HFFc6 (cell line): ENCODE measurements around the gene ECT2. TPM values are rescaled to one million over a fixed set of nuclear protein-coding genes. Genes with fewer than 3 reads are reported as not detected.

Experiments used
- DNase-seq: peaks from one replicate; pipeline ENCODE4 v3.0.0-alpha.2; 2018
- H3K27ac Mint-ChIP-seq: 2 replicates; pipeline ENCODE4 v1.8.0; 2020; ENCODE audit warnings: mild to moderate bottlenecking, mixed read lengths
- H3K27me3 Mint-ChIP-seq: 2 replicates; pipeline ENCODE4 v1.8.0; 2021; ENCODE audit warnings: mild to moderate bottlenecking, moderate library complexity, mixed read lengths; ENCODE audit not compliant: insufficient read depth
- H3K36me3 Mint-ChIP-seq: 2 replicates; pipeline ENCODE4 v1.8.0; 2021; ENCODE audit warnings: low read depth, mixed read lengths
- H3K4me1 Mint-ChIP-seq: 2 replicates; pipeline ENCODE4 v1.8.0; 2020; ENCODE audit warnings: low read depth, mixed read lengths
- H3K4me3 Mint-ChIP-seq: 2 replicates; pipeline ENCODE4 v1.8.0; 2020; ENCODE audit warnings: mild to moderate bottlenecking, moderate library complexity, mixed read lengths
- H3K9me3 Mint-ChIP-seq: 2 replicates; pipeline ENCODE4 v1.8.0; 2020; ENCODE audit warnings: mild to moderate bottlenecking, mixed read lengths
- CTCF ChIP-seq: fragments of 200-600 bp; sonication (generic); IDR thresholded peaks from 2 replicates; pipeline ENCODE4 v1.5.0; 2021; ENCODE audit warnings: antibody characterized with exemption, mild to moderate bottlenecking
- total RNA-seq, 6 experiments: library from RNA; stranded (reverse); fragmentation: NEBNext Ultra II Directional; extraction: Animal tissue kit (Norgen Biotek cat#: 25700); gene quantifications; 2 replicates in 1 of 6; 3 replicates in 5 of 6; pipeline ENCODE4 v1.2.3, GENCODE V29; 2021

The ECT2 gene
- total RNA-seq, 6 experiments from 2014 or later, result 29.1 to 62.4 (median 50.6) TPM

DNA sequence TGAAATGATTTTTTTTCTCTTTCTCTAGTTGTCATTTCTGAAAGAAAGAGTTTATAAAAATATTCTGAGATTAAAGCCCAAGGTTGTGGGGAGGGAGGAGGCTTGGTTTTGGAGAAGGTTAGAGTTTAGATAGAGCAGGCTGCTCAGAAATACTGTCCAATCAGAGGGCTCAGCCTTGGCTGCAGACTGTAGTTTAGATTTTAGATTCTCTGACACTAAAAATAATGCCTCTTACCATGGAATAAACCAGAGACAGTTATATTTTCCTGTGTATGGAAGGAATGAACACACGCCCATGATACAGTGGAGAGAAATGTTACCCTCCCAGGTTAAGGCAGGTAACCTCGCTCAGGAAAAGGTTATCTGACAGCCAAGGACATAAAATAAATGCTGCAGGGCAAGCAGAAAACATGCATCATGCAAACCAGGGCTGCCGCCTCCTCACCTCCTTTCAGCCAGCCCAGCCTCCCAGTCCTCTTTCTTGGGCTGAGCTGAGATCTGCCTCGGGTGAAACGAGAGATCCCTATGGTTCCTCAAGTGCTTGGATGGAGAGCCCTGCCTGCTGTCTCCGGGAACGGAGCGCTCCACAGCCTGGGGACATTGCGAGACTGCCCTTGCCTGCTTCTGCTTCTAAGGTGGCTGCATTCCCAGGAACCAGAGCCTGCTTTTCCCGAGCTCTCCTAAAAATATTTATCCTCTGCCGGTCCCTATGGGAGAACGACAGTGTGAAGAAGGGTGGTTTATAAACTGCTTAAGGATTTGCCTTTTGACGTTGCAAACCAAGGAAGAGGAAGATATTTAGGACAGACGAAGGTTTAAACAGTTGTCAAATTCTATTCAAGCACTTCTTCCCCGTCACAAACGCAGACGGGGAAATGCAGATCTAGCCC, 40.5 kb upstream of the ECT2 start:
- no peaks in the 10 kb centered on the region for H3K9me3 Mint-ChIP-seq
- TF ChIP-seq CTCF, result no peak
- 0 out of 2 replicates have a peak, but pooled peaks cover 3% of the 10 kb centered on the region for H3K27me3 Mint-ChIP-seq
- H3K4me3 Mint-ChIP-seq, result peak overlapping the region; percentile 99
- DNase-seq, result peak; percentile 19
- H3K36me3 Mint-ChIP-seq, result peaks cover 3% of the 10 kb centered on the region; the same call in 1 of the 2 replicates
- peaks cover 55% of the 10 kb centered on the region for H3K4me1 Mint-ChIP-seq
- H3K27ac Mint-ChIP-seq, result peak overlapping the region; percentile 98

DNA sequence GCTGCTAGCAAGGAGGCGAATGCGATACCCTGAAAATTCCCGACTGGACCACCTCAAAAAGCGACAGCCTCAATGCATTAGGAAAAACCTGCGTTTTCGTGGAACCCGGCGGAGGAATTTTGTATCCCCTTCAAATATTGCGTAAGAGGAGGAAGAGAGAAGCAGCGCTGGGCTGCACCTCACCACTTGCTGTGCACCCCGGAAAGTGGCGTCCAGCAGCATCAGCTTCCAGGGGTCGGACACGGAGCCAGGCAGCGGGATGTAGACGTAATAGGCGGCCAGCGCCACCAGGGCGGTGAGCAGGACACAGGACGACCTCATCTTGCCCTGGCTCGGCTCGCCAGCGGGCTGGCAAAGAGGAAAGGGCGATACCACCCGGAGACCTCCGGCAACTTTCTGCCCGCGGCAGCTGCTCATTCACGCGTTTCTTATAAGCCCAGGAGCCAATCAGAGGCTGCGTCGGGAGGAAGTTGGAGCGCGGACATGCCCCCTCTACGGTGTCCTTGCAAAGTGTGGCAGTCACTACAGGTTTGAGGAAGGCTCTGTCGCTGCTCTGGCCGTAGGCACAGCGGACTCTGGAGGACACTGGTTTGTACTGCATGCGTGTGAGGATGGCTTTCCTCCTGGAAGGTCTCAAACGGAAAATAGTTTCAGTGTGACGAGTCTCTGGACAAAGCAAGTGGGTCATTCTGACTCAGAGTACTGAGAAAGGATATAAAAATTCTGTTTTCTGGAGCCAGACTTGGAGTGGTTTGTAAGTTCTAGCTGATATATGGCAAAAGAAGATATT, 39.7 kb upstream of the ECT2 start, which contains the start of gene NCEH1:
TSS of gene NCEH1 (minus strand) at position 404 of the 790 bp plus-strand sequence. CDS start at position 321, 83 bp downstream.
- peaks cover 50% of the 10 kb centered on the region for H3K4me1 Mint-ChIP-seq
- H3K4me3 Mint-ChIP-seq, result peak within 1 kb of the TSS; percentile 99
- H3K36me3 Mint-ChIP-seq, result peaks cover 3% of the 10 kb centered on the region; the same call in 1 of the 2 replicates
- H3K27ac Mint-ChIP-seq, result peak within 1 kb of the TSS; percentile 98
- no peaks in the 10 kb centered on the region for H3K9me3 Mint-ChIP-seq
- TF ChIP-seq CTCF, result peak; percentile 86
- peak; percentile 100 for DNase-seq
- H3K27me3 Mint-ChIP-seq, result 0 out of 2 replicates have a peak, but pooled peaks cover 3% of the 10 kb centered on the region

DNA sequence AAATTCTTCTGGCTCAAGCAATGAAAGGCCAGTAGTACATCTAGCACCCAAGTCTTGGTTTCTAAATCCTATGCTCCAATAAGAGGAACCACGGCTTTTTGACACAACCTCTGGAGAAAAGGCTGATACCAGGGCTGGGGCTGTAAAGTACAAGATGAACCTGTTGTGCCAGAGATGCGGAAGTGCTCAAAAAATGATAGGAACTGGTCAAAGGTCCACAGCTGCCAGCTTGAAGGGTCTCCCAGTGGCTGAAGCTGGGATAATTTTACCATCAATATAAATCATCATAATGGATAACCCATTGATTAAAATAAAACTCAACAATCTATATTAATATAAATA, 39.1 kb upstream of the ECT2 start:
- no peak for TF ChIP-seq CTCF
- H3K36me3 Mint-ChIP-seq, result peaks cover 3% of the 10 kb centered on the region; the same call in 1 of the 2 replicates
- H3K27me3 Mint-ChIP-seq, result 0 out of 2 replicates have a peak, but pooled peaks cover 3% of the 10 kb centered on the region
- H3K4me3 Mint-ChIP-seq, result peak overlapping the region; percentile 99
- H3K9me3 Mint-ChIP-seq, result no peaks in the 10 kb centered on the region
- DNase-seq, result no peak
- H3K4me1 Mint-ChIP-seq, result peaks cover 50% of the 10 kb centered on the region
- H3K27ac Mint-ChIP-seq, result peak overlapping the region; percentile 98

GRCh38 chr3:172713316-172713715, 37.2 kb upstream of the ECT2 start:
- H3K4me3 Mint-ChIP-seq, result no peak overlapping the region

More at GRCh38 chr3:172713316-172713715, 37.2 kb upstream of the ECT2 start:
- Mint-ChIP-seq H3K27ac (peak overlapping the region; percentile 50), H3K4me1 (peaks cover 36% of the 10 kb centered on the region), H3K36me3 (peaks cover 3% of the 10 kb centered on the region; the same call in 1 of the 2 replicates), H3K27me3 (0 out of 2 replicates have a peak, but pooled peaks cover 3% of the 10 kb centered on the region), H3K9me3 (no peaks in the 10 kb centered on the region)
- no peak for TF ChIP-seq CTCF
- DNase-seq, result no peak
